NK-92 treated with Interleukin-12 subunit alpha and Interleukin-12 subunit beta, amount 100 ng/mL, for 24 hours (cell line): Measurements from ENCODE around the gene KLHL18.
A peak's percentile ranks its signal among the peaks of the same experiment; 100 is the strongest.
"Not testable (repeated sequence)": the region's sequence is repeated elsewhere in the genome, so short reads cannot be mapped to it uniquely, and the experiment has no call there.

ENCODE experiments used
- DNase-seq: peaks from one replicate; lab custom pipeline; 2025; lab: John Stamatoyannopoulos, UW

KLHL18 gene

DNA sequence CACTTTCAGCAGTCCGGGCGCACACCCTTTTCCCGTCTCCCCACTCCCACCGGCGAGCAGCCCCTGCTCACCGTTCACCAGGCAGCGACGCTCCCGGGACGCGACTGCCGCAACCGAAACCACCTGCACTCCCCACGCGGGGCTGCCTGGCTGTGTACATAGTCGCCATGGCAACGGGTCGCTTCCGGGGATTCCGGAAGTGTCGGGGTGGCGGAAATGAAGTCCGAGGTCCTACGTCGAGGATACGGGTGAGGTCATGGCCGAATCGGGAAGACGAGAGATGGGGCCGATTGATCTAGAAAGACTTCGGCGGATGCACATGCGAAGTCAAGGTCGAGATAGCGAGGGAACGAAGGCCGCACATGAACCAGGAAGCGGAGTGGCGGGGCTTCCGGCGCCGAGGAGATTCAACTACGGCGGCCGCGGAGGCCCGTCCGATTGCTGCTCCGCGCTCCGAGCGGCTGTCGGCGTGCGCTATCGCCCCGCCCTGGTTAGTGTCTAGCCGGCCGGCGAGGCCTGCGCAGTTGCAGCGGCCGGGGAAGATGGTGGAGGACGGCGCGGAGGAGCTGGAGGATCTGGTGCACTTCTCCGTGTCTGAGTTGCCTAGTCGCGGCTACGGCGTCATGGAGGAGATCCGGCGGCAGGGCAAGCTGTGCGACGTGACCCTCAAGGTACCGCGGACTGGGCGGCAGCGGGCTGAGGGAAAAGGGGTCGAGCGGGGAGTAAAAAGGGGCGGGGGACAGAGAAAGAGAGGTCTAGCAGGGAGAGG is at the start of gene KLHL18, which contains the start of gene KIF9:
Gene KLHL18 (plus strand): TSS at position 521 of the 769 bp plus-strand sequence. CDS start 22 bp downstream, at position 543.
Gene KIF9 (minus strand): TSS at position 376 of the 769 bp plus-strand sequence. CDS start 5,425 bp downstream, outside the sequence.
- peak; percentile 86 for DNase-seq

DNA sequence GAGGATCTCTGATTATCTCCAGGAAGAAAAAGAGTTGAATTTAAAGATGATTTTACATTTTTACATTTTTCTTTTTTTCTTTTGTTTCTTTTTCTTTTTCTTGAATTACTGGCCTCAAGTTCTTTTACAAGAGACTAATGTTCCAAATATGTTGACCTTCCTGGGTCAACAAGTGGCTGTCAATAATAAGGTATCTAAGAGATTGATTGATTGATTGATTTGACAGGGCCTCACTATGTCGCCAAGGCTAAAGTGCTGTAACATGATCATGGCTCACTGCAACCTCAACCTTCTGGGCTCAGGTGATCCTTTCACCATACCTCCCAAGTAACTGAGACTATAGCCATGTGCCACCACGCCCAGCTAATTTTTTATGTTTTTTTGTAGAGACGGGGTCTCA is 44.7 kb upstream of the KLHL18 start:
- no peak for DNase-seq

DNA sequence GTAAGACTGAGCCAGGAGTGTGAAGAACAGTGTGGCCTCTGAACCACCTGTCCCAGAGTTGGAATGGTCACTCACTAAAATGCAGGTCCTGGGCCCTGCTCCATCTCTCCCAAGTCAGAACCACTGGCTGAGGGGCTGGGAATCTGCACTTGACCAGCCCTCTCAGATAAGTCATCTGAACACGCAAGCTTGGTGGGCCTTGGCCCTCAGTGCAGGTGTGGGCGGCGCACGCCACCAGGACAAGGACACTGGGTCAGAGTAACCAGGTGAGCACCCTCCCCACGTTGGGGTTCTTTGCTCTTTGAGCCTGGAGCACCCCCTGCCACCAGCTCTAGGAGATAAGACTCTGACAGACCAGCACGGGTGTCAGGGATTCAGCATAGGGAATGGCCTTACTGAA is 42.8 kb upstream of the KLHL18 start:
- DNase-seq: no peak

DNA sequence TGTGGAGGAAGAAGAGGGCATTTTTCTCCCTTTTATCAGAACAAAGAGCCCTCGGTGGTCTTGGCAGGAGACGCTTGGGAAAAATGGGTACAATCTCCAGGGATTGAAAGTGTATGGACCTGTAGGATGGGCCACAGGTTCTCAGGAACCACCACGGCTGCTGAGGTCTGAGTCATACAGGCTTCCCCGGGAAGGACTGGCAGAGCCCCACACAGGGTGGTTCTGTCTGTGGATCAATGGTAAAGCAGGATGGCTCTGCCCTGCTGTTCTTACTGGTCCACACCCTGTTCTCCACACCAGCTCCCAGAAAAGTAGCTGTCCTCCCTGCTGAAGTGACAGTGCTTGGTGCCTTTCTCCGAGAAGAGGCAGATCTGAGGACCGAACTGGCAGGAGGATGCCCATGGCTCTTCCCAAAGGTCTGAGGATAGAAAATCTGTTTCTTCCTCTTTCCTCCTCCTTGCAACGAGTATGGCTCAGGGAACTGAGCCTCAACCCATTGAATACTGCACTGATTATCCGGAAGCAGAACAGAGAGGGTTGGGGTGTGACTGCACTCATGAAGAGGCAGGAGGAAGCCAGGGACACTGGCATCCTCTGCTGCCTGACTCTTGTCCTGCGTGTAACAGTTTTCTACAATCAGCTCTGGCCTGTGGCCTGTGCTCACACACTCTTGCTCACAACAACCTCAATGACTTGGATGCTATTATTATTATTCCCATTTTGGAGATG is 39.2 kb upstream of the KLHL18 start:
- DNase-seq: no peak

DNA sequence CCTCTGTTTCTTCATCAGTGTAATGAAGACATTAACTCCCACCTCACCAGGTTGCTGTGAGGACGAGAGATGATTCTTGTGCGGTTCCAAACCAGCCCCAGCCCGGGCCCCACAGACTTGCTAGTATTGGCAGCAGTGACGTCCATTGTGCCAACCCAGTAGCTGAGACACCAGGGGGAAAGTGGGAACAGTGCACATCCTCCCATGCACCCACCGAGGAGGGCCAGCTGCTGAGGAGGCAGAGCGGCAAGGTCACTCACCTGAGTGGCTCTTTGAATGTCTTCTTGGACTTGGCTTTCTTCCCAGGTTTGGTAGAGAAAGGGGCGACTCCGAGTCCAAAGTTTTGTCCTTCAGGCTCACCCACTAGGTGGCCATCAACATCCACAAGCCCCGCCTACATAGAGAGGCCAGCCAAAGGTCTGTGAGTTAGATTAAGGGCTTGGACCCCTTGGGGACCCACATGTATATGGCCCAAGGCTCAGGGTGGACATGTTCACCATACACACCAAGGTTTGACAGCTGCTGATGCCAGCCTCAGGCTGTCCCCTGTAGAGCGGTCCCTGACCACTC is 38.1 kb upstream of the KLHL18 start:
- no peak for DNase-seq

- DNase-seq: no peak
These were observed 37.5 kb upstream of the KLHL18 start for GRCh38 chr3:47245271-47245670.

GRCh38 chr3:47247131-47248064 is 35.3 kb upstream of the KLHL18 start:
- DNase-seq: no peak

DNA sequence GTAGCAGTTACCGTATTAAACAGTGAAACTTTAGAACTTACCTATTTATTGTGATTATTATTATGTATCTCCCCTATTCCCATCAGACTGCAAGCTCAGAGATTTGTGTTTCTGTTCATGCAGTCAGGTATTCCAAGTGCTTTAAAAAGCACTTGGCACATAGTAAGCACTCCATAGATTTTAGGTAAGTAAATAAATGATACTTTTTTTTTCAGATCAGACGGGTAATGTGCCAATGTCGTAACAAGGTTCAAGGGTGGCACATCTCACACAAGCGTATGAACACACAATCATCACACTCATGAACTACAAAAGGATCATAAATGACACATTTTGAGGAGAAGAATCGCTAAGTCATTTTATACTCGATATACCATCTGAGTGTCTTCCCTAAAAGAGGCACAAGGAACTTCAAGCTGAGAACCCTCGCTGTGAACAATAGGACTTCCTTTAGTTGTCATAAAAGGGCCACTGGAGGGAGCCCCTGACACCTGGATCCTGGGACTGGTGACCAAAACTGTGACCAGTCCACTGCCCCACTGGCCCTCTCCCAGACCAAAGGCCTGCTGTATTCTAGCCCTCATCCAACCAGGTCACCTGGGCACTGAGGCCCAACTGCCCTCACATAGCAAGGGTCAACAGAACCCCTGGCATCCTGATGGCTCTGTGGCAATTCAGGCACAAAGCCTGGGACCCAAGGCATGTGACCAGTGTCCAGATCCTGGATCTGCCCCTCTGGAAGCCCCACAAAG is 32.3 kb upstream of the KLHL18 start:
- no peak for DNase-seq

GRCh38 chr3:47251085-47251484 is 31.7 kb upstream of the KLHL18 start:
- DNase-seq: not testable (repeated sequence)

DNA sequence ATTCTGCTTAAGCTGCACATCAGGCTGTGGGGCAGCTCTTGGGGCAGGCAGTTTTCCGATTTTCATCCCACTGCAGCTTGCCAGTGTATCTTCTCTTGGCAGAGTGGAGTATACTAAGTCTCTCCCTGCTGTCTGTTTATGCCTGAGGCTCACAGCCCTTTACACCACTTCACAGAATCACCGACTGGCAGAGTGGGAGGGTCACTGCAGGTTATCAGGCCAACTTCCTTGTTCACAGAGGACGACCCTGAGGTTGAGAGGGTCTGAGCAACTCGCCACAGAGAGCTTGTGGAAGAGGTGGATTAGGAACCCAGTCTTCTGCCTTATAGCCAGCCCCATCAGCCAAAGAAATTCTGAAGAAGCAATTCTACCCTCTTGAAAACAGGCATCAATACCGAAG is 31.1 kb upstream of the KLHL18 start:
- no peak for DNase-seq

- DNase-seq: not testable (repeated sequence)
These were observed 26.4 kb upstream of the KLHL18 start for GRCh38 chr3:47256331-47256730.

GRCh38 chr3:47259114-47259513 is 23.6 kb upstream of the KLHL18 start:
- no peak for DNase-seq

DNA sequence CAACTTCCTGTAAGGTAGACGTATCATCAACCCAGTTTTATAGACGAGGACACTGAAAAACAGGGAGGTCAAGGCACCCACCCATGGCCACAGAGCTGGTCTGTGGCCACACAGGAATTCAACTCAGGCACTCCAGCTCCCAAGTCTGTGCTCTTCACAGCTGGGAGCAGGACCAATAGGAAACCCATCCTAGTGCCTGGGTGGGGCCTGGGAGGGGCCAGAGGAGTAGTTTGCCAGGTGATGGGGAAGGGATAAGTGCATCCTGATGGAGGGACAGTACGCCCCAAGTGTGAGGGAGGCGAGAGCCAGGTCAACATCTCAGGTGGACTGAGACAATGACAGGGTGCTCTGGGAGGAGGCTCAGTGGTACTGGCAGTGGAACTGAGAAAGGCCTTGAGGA is 22.1 kb upstream of the KLHL18 start:
- DNase-seq: no peak

GRCh38 chr3:47261301-47261700 is 21.4 kb upstream of the KLHL18 start:
- DNase-seq: no peak

DNA sequence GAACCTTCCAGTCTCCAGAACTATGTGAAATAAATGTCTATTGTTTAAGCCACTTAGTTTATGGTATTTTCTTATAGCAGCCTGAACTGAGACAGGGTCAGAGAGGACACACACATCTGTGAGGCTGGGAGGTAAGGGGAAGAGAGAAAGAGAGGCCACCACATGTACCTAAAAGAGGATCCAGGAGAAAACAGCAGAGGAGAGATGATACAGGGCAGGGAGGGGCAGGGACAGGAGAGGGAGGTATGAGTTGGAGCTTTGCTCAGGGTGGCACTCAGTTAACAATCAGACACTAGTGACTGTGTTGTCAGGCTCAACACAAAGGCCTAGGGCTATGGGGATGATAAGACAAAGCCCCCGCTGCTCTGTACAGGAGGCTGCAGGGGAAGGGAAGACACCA is 17.7 kb upstream of the KLHL18 start:
- no peak for DNase-seq

DNA sequence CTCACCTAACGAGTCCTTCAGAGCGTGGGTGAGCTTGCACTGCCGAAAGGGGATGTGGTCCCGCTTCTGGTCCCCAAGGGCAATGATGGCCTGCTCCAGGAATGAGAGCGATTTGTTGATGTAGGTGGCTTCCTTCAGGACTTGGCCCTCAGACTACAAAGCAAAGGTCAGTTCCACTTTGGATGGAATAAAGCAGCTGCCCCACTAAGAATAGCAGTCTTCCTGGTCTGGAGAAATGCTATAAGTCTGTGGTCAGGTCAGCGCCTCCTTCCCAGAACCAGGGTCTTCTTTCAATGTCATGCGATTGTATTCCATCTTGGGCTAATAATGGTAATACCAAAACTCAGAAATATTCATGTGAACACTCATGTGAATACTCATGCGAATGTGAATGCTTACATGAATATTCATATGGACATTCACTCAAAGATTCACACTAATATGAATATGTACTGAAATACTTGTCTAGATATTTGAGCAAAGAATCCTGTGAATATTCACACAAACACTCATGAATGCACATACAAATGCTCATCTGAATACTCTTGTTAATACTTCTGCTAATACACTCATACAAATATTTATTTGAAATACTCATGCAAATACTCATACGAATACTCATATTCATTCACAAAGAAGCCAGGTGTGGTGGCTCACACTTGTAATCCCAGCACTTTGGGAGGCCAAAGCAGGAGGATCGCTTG is 16.9 kb upstream of the KLHL18 start:
- no peak for DNase-seq

GRCh38 chr3:47266709-47267489 is 15.8 kb upstream of the KLHL18 start:
- DNase-seq: no peak

DNA sequence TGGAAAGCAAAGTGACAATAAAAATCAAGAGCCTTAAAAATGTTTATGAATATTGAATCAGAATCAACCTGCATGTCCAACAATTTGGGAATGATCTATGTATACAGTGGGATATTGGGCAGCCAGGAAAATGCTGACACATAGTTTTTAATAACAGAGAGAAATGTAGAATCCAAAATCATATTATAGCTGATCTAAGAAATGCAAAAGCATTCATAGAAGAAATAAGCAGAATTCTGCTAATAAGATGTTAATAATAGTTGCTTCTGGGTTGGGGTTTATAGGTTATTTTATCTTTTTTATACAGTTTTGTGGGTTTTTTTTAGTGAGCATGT is 15.3 kb upstream of the KLHL18 start:
- DNase-seq: no peak

GRCh38 chr3:47270526-47270925 is 12.2 kb upstream of the KLHL18 start:
- no peak for DNase-seq

DNA sequence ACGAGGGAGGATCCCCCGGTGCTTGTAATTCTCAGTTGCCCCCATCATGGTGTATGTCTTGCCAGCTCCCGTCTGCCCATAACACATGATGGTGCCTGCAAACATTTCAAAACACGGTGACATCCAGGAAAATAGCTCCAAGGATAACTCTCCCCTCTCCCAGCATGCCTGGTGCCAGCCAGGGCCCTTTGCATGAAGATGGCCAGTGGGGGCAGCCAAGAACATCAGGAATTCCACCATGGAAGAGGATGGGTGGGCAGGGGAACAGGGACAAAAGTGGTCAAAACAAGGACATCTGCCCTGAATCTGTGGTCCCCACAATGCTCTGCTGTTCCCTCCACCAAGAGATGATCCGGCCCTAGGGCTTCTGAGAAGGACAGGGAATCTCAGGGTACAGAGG is 9.2 kb upstream of the KLHL18 start:
- DNase-seq: no peak
